Activated naive CD4-positive, alpha-beta T cell treated with anti-CD3 and anti-CD28 coated beads for 36 hours (primary cell): ENCODE results near the gene ELK4. TPM values are rescaled to one million over a fixed set of nuclear protein-coding genes. Genes with fewer than 3 reads are reported as not detected.

ENCODE experiments used
- CTCF ChIA-PET: fragments of 350-600 bp; sonication (Branson Sonifier 250); formaldehyde crosslinking; loops from one replicate; lab custom pipeline; 2021; ENCODE audit warnings: antibody characterized with exemption; lab: Charles Lee
- DNase-seq: peaks from one replicate; pipeline ENCODE4 v3.0.0-alpha.2; 2020
- H3K27ac Mint-ChIP-seq: one replicate; pipeline ENCODE4 v1.8.0; 2021; ENCODE audit warnings: mild to moderate bottlenecking, mixed read lengths
- H3K27me3 Mint-ChIP-seq: one replicate; pipeline ENCODE4 v1.8.0; 2021; ENCODE audit warnings: low read depth, mixed read lengths
- H3K36me3 Mint-ChIP-seq: one replicate; pipeline ENCODE4 v1.8.0; 2021; ENCODE audit warnings: low read depth, mixed read lengths
- H3K4me1 Mint-ChIP-seq: one replicate; pipeline ENCODE4 v1.8.0; 2021; ENCODE audit warnings: low read depth, mixed read lengths
- H3K4me3 Mint-ChIP-seq: one replicate; pipeline ENCODE4 v1.8.0; 2021; ENCODE audit warnings: mild to moderate bottlenecking, moderate library complexity, mixed read lengths
- H3K9me3 Mint-ChIP-seq: one replicate; pipeline ENCODE4 v1.8.0; 2021; ENCODE audit warnings: mixed read lengths
- intact Hi-C: fragments of 100-400 bp; cut with micrococcal nuclease; formaldehyde crosslinking; loops from one replicate; pipeline ENCODE4 v1.15.1; 2023
- total RNA-seq, 2 experiments: library from RNA; stranded (reverse); gene quantifications; one replicate each; pipeline ENCODE4 v1.2.3, GENCODE V29; 2021

ELK4 gene
- total RNA-seq, 2 experiments from 2014 or later: 60.5 to 62.4 TPM

DNA sequence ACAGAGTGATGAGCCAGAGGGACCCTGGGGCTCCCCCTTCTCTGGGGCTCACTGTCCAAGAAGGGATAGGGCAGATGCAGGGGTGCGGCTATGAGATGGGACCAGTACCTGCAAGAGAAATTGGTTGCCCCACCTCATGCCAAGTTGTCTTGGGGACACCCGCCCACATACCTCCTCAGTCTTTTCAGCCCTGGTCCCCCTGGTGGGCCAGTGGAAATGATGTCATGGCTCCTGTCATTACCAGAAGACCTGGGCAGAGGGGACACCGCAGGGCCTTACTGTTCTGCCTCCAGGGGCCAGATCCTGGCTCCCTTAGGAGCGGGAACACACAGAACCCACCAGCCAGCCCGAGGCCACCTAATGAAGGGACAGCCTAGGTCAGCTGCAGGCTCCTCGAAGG, 64.1 kb downstream of the ELK4 start:
- H3K9me3 Mint-ChIP-seq: no peaks in the 10 kb centered on the region
- H3K4me3 Mint-ChIP-seq: no peak overlapping the region
- DNase-seq: no peak
- CTCF ChIA-PET: interaction anchor here (1.1 to 1.6 kb wide), 3 partner anchors 43 to 91 kb away, joined by 4 to 6 read pairs (median 5); no protein-coding TSS in a partner anchor
- H3K36me3 Mint-ChIP-seq: no peaks in the 10 kb centered on the region
- peaks cover 1% of the 10 kb centered on the region for H3K4me1 Mint-ChIP-seq
- intact Hi-C loops: no loop called here
- H3K27ac Mint-ChIP-seq: no peak overlapping the region
- H3K27me3 Mint-ChIP-seq: peaks cover 34% of the 10 kb centered on the region

DNA sequence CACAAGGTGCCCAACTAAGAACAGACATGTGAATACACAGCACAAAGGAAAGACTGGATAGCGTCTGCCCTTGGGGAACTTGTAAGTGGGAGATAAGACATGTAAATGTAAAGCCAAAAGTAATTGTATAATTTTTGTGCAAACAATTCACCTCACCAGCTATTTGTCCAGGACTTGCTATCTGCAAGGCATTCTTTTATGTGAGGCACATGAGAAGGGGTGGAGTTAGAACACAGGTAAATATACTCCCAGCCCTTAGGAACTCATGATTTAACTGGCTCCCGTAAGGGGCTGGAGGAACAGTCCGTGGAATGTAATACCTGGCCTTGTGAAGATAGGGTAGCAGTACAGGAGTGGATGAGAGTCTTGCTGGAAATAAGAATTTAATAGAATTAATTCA, 66.0 kb downstream of the ELK4 start:
- no peak overlapping the region for H3K4me3 Mint-ChIP-seq
- H3K27ac Mint-ChIP-seq: no peak overlapping the region
- peaks cover under 1% of the 10 kb centered on the region for H3K4me1 Mint-ChIP-seq
- peaks cover 31% of the 10 kb centered on the region for H3K27me3 Mint-ChIP-seq
- CTCF ChIA-PET: no interaction called here
- H3K36me3 Mint-ChIP-seq: no peaks in the 10 kb centered on the region
- no peak for DNase-seq
- H3K9me3 Mint-ChIP-seq: peaks cover 2% of the 10 kb centered on the region
- intact Hi-C loops: no loop called here

DNA sequence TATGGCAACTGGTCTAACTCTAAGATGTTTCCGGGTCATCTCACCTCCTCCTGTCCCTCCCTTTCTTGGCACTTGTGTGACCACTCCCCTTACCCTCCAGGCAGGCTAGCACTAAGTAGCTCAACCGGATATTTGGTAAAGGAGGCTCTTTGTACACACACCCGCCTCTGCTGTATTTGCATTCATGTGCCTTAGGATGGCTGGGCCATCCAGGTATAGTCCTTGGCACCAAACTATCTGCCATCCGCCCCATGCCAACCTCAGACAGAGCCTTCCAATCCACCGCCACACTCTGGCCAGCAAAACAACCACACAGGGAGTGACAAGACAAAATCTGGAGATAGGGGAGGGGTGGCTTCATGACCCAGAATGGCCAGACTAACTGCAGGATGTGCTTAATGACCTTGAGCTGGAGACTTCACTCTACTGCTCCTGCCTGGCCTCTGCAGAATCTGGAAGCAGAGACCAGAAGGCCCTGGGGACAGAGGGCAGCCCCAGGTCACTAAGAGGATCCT, 67.8 kb downstream of the ELK4 start:
- Mint-ChIP-seq H3K9me3 (peaks cover 3% of the 10 kb centered on the region), H3K27me3 (peaks cover 31% of the 10 kb centered on the region), H3K4me3 (no peak overlapping the region), H3K4me1 (no peaks in the 10 kb centered on the region), H3K36me3 (no peaks in the 10 kb centered on the region), H3K27ac (no peak overlapping the region)
- DNase-seq: no peak
- CTCF ChIA-PET: interaction anchor here (1.5 kb wide), 1 partner anchor 24 kb away, joined by 3 read pairs; no protein-coding TSS in a partner anchor
- intact Hi-C loops: no loop called here

DNA sequence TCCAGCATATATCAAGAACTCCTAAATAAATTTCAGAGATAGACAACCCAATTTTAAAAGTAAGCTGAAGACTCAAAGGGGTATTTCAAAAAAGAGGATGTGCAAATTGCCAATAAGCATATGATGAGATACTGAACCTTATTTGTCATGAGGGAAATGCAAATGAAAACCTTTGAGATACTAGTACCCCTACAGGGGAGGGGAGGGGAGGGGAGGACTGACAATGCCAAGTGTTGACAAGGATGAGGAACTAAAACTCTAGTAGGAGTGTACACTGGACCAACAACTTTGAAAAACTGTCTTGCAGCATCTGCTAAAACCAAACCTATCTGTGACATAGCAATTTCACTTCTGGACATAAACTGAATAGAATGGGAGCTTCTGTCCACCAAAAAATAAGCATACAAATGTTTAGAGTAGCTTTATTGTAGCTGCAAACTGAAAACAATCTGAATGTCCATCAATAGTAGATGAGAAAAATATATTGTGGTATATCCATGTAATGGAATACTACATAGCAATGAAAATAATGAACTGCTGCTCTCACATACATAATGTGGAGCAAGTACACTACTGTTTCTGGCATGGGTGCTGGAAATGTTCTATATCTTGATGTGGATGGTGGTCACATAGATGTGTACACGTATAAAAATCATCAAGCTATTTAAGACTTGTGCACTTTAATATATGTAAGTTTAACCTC, 70.2 kb downstream of the ELK4 start:
- no peak overlapping the region for H3K27ac Mint-ChIP-seq
- no peak overlapping the region for H3K4me3 Mint-ChIP-seq
- intact Hi-C loops: no loop called here
- peaks cover 30% of the 10 kb centered on the region for H3K27me3 Mint-ChIP-seq
- H3K4me1 Mint-ChIP-seq: no peaks in the 10 kb centered on the region
- CTCF ChIA-PET: interaction anchor here (1.4 to 1.8 kb wide), 2 partner anchors 30 to 37 kb away, joined by 7 to 8 read pairs; no protein-coding TSS in a partner anchor
- no peaks in the 10 kb centered on the region for H3K36me3 Mint-ChIP-seq
- peaks cover 3% of the 10 kb centered on the region for H3K9me3 Mint-ChIP-seq
- no peak for DNase-seq

Other genes with a start within 250 kb of the ELK4 start
- gene LEMD1, start 210.0 kb downstream of the ELK4 start, total RNA-seq: under 1 TPM in 1 of 2 experiments, not detected in 1; 0.79 TPM
- under 1 TPM; 0.14 to 0.30 TPM for gene BLACAT1, start 176.0 kb downstream of the ELK4 start, total RNA-seq
- 1 to 10 TPM; 3.6 to 4.1 TPM for gene CDK18, start 127.3 kb downstream of the ELK4 start, total RNA-seq
- under 1 TPM; 0.15 to 0.26 TPM for gene SLC45A3, start 48.5 kb upstream of the ELK4 start, total RNA-seq
- 100 to 1,000 TPM; 215 to 218 TPM for gene NUCKS1, start 118.2 kb upstream of the ELK4 start, total RNA-seq
- 10 to 100 TPM; 25.0 TPM for gene RAB29, start 143.5 kb upstream of the ELK4 start, total RNA-seq
- gene SLC41A1, start 181.2 kb upstream of the ELK4 start, total RNA-seq: 10 to 100 TPM; 32.1 to 33.9 TPM
- under 1 TPM; 0.59 to 0.62 TPM for gene PM20D1, start 218.1 kb upstream of the ELK4 start, total RNA-seq